C4-2B (cell line): ENCODE data around the gene TCAP.

Experiments
- ZFX ChIP-seq: fragments of 450-650 bp; IDR thresholded peaks from 2 replicates; pipeline ENCODE4 v1.6.1; 2017
- TF ChIP-seq, protein P1 (sequence below): fragments of 450-650 bp; conservative IDR thresholded peaks from 2 replicates; pipeline ENCODE4 v1.5.1; 2017; ENCODE audit warnings: mild to moderate bottlenecking

DNA sequence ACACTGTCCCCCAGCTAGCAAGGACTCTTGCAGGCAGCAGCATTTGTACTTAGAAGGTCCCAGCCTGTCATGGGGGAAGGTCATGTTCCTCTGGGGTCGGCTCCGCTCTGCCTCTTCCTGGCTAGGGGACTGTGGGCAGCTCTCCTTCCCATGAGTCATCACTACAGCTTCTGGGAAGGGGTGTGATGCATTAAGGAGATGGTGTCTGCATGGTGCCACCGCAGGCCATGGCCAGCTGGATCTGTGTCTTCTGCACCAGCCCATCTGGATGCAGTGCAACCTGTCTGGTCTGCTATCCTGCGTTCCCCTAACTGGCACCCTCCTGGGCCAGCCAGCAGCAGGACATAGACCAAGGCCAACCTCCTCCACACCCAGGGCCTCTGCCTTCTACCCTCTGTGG is 21.9 kb upstream of the TCAP start:
- TF ChIP-seq, protein P1, sequence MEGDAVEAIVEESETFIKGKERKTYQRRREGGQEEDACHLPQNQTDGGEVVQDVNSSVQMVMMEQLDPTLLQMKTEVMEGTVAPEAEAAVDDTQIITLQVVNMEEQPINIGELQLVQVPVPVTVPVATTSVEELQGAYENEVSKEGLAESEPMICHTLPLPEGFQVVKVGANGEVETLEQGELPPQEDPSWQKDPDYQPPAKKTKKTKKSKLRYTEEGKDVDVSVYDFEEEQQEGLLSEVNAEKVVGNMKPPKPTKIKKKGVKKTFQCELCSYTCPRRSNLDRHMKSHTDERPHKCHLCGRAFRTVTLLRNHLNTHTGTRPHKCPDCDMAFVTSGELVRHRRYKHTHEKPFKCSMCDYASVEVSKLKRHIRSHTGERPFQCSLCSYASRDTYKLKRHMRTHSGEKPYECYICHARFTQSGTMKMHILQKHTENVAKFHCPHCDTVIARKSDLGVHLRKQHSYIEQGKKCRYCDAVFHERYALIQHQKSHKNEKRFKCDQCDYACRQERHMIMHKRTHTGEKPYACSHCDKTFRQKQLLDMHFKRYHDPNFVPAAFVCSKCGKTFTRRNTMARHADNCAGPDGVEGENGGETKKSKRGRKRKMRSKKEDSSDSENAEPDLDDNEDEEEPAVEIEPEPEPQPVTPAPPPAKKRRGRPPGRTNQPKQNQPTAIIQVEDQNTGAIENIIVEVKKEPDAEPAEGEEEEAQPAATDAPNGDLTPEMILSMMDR: no peak
- TF ChIP-seq ZFX: no peak
